Sigmoid colon (tissue), 4 donors: ENCODE data around the gene ABCF2.

ENCODE experiments used
- POLR2A ChIP-seq, 2 donors: fragments of 450-650 bp; IDR thresholded peaks; one replicate each; pipeline ENCODE4 v1.6.1; 2016; ENCODE audit warnings: antibody characterized with exemption in 2 of 2, mild to moderate bottlenecking in 2 of 2, moderate library complexity in 2 of 2
- POLR2AphosphoS5 ChIP-seq, 4 donors: sonication (generic); formaldehyde crosslinking; IDR thresholded peaks; one replicate each; pipeline ENCODE4 v1.6.1; 2017; ENCODE audit warnings: antibody characterized with exemption in 4 of 4
- TF ChIP-seq, protein P1 (sequence below), 4 experiments: fragments of 450-650 bp in 3 of 4; fragments of 200-600 bp in 1 of 4; IDR thresholded peaks; one replicate each; pipeline ENCODE4 v1.5.1; 2016 to 2019; ENCODE audit warnings: antibody characterized with exemption in 4 of 4, mild to moderate bottlenecking in 3 of 4, moderate library complexity in 2 of 4

DNA sequence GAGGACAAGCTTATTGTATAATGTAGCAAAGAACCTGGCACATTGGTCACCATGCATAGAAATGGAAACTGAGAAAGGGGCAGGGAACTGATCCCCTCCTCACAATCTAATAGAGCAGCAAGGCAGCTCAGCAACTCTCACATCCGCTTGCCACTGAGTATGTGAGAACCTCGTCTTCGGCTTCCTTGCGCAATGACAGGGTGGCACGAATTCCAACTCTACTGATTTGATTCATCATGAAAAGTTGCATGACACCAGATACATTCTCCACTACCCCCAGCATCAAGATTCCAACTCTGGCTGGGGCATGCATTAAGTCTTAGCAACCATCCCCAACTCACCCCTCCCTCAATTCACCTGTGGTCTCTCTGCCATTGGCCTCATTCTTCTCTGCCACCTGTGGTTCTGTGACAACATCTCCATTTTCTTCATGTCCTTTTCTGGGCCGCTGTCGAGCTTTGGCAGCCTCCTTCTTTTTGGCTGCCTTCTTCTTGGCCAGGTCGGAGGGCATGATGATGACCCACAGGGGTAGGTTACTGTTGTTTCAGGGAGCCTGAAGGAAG, 976 bp downstream of the ABCF2 start:
- TF ChIP-seq, protein P1, sequence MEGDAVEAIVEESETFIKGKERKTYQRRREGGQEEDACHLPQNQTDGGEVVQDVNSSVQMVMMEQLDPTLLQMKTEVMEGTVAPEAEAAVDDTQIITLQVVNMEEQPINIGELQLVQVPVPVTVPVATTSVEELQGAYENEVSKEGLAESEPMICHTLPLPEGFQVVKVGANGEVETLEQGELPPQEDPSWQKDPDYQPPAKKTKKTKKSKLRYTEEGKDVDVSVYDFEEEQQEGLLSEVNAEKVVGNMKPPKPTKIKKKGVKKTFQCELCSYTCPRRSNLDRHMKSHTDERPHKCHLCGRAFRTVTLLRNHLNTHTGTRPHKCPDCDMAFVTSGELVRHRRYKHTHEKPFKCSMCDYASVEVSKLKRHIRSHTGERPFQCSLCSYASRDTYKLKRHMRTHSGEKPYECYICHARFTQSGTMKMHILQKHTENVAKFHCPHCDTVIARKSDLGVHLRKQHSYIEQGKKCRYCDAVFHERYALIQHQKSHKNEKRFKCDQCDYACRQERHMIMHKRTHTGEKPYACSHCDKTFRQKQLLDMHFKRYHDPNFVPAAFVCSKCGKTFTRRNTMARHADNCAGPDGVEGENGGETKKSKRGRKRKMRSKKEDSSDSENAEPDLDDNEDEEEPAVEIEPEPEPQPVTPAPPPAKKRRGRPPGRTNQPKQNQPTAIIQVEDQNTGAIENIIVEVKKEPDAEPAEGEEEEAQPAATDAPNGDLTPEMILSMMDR (IDR thresholded peaks at IDR 0.05): no peak
- TF ChIP-seq POLR2A (IDR thresholded peaks at IDR 0.05) (no peak), POLR2AphosphoS5 (IDR thresholded peaks at IDR 0.05) (no peak)
